Large intestine (tissue), 3 donors: Measurements from ENCODE around the gene QKI. TPM values are rescaled to one million over a fixed set of nuclear protein-coding genes. Genes with fewer than 3 reads are reported as not detected.
A peak's percentile ranks its signal among the peaks of the same experiment; 100 is the strongest.

Experiments
- DNase-seq, 2 donors: peaks; one replicate each; pipeline versions ENCODE4 v3.0.0 to v3.0.0-alpha.2; 2013
- H3K27ac ChIP-seq: one replicate; pipeline ENCODE4 v1.5.1; 2013; ENCODE audit warnings: low read length
- H3K27me3 ChIP-seq: 2 replicates; pipeline ENCODE4 v1.6.1; 2013; ENCODE audit warnings: low read length; ENCODE audit not compliant: control insufficient read depth, insufficient read depth
- H3K36me3 ChIP-seq: 2 replicates; pipeline ENCODE4 v1.6.1; 2013; ENCODE audit warnings: low read length; ENCODE audit not compliant: control insufficient read depth, insufficient read depth
- H3K4me1 ChIP-seq: one replicate; pipeline ENCODE4 v1.6.1; 2013; ENCODE audit warnings: low read length; ENCODE audit not compliant: control insufficient read depth, insufficient read depth
- H3K4me3 ChIP-seq: one replicate; pipeline ENCODE4 v1.5.1; 2013; ENCODE audit warnings: low read length
- H3K9me3 ChIP-seq: one replicate; pipeline ENCODE4 v1.6.1; 2013; ENCODE audit warnings: mild to moderate bottlenecking, low read depth, low read length, moderate library complexity; ENCODE audit not compliant: control insufficient read depth
- WGBS: methylation state at CpG from one replicate; pipeline ENCODE4 v1.1.5; 2013; ENCODE audit warnings: low lambda C conversion rate; ENCODE audit not compliant: insufficient coverage; 5-methylcytosine and 5-hydroxymethylcytosine counted together
- polyA plus RNA-seq: library from polyadenylated mRNA; unstranded; fragments of 120-200 nt; gene quantifications from one replicate; pipeline ENCODE4 v1.2.1, GENCODE V29; 2013

The QKI gene
- polyA plus RNA-seq, 1 donor, result 30.2 TPM

GRCh38 chr6:163400509-163400908 is 14.0 kb upstream of the QKI start:
- DNase-seq, result no peak
- peaks cover 50% of the 10 kb centered on the region for H3K27me3 ChIP-seq
- H3K9me3 ChIP-seq, result no peaks in the 10 kb centered on the region
- H3K36me3 ChIP-seq, result no peaks in the 10 kb centered on the region
- H3K27ac ChIP-seq, result no peak overlapping the region
- 80% methylated on average over 1 of the region's 2 CpGs for WGBS
- no peak overlapping the region for H3K4me3 ChIP-seq
- peaks cover 2% of the 10 kb centered on the region for H3K4me1 ChIP-seq

- WGBS, result no CpG with 5 or more reads among the region's 14 CpGs
- H3K9me3 ChIP-seq, result no peaks in the 10 kb centered on the region
- no peak overlapping the region for H3K27ac ChIP-seq
- peaks cover 54% of the 10 kb centered on the region for H3K27me3 ChIP-seq
- H3K36me3 ChIP-seq, result no peaks in the 10 kb centered on the region
- DNase-seq, result no peak
- no peak overlapping the region for H3K4me3 ChIP-seq
- peaks cover 5% of the 10 kb centered on the region for H3K4me1 ChIP-seq
Measured at GRCh38 chr6:163401039-163401885, 13.3 kb upstream of the QKI start.

GRCh38 chr6:163402616-163403015 is 11.9 kb upstream of the QKI start:
- no peak overlapping the region for H3K4me3 ChIP-seq
- H3K27ac ChIP-seq, result no peak overlapping the region
- no peaks in the 10 kb centered on the region for H3K9me3 ChIP-seq
- H3K36me3 ChIP-seq, result no peaks in the 10 kb centered on the region
- H3K27me3 ChIP-seq, result peaks cover 45% of the 10 kb centered on the region
- 83% methylated on average over 1 of the region's 7 CpGs for WGBS
- no peak for DNase-seq
- peaks cover 5% of the 10 kb centered on the region for H3K4me1 ChIP-seq

DNA sequence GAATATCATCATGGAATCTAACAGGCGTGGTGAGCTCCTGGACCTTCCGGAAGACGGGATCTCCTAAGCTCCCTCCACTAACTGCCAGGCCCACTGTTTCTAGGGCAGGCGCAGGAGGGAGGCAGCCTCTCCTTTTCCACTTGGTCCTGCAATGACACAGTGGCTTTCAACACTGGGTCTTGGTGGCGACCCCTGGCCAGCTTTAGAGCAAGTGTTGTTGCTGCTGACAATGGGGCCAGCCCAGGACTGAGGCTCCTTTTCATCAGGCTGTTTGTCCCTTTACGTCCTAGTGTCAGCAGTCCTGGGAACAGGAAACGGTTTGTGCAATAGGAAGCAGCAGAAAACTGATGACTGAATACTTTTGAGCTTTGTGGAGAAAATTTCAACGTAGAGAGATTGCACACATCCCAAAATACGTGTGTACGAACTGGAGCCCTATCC is 9.7 kb upstream of the QKI start:
- no peak overlapping the region for H3K27ac ChIP-seq
- no peak overlapping the region for H3K4me3 ChIP-seq
- peaks cover 5% of the 10 kb centered on the region for H3K4me1 ChIP-seq
- 60% methylated on average over 1 of the region's 10 CpGs for WGBS
- H3K9me3 ChIP-seq, result no peaks in the 10 kb centered on the region
- no peaks in the 10 kb centered on the region for H3K36me3 ChIP-seq
- H3K27me3 ChIP-seq, result peaks cover 41% of the 10 kb centered on the region
- DNase-seq, result no peak

DNA sequence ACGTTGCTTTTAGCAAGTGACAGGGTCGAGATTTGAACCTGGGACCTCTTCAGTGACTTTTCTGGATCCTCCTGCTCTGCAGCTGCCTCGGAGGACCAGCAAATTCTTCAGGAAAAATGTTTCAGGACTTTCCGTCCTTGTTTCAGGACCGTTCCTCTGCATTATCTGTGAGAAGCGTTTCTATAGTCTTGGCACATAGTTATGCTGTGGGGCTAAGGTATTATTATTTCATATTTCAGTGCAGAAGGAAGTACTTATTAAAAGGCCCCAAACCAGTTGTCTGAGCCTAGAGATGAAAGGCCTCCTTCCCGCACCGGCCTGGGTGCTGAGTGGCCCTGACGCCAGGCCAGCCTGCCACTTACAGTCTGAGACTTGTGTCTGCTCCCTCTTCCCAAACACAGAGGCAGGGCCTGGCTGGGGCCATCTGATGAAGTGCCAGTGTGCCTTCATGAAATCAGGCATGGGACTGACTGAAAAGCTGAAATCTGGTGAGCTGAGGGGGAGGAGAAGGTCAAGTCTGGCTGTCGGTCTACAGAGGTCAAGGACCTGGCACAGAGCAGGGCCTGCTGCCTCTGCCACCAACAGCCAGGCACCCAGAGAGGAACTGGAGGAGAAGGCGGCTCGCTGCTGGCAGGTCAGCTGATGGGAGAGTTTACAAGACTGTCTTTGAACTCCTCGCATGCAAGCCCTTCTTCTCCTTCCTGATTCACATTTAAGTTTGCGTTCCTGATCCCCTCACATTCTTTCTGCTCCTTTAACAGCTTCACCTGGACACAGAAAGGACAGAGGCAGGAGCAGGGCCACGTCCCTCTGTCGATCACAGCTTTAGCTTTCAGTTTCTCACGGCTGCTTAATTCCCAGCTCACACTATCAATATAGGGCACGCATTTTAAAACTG is 8.9 kb upstream of the QKI start:
- WGBS, result 40% methylated on average over 2 of the region's 18 CpGs
- Histone ChIP-seq H3K27ac (peak overlapping the region; percentile 58), H3K9me3 (no peaks in the 10 kb centered on the region), H3K27me3 (peaks cover 40% of the 10 kb centered on the region), H3K36me3 (no peaks in the 10 kb centered on the region), H3K4me3 (peak overlapping the region; percentile 4), H3K4me1 (peaks cover 5% of the 10 kb centered on the region)
- DNase-seq, result no peak

GRCh38 chr6:163406366-163406765 is 8.2 kb upstream of the QKI start:
- no peak for DNase-seq
- Histone ChIP-seq H3K4me1 (peaks cover 5% of the 10 kb centered on the region), H3K27me3 (peaks cover 44% of the 10 kb centered on the region), H3K4me3 (no peak overlapping the region), H3K9me3 (no peaks in the 10 kb centered on the region), H3K36me3 (no peaks in the 10 kb centered on the region), H3K27ac (peak overlapping the region; percentile 58)
- no CpG with 5 or more reads among the region's 1 CpG for WGBS

DNA sequence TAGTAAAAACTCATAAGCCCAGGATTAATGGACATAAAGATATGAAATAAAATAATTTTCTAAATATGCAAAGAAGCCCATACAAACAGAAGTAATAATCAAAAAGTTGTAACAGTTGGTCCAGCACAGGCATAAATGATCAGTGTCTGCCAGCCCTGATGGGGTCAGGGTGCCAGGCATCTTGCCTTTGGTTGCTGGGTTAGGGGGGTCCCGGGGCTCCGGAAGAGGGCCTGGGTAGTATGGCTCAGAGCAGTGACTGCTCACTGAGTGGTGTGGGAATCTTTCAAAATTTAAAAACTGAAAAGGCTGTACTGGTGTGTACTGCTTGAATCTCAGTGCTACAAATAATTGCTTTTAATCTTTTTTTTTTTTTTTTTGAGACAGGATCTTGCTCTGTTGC is 7.7 kb upstream of the QKI start:
- Histone ChIP-seq H3K36me3 (no peaks in the 10 kb centered on the region), H3K27me3 (peaks cover 48% of the 10 kb centered on the region), H3K9me3 (no peaks in the 10 kb centered on the region), H3K4me1 (peaks cover 5% of the 10 kb centered on the region), H3K4me3 (no peak overlapping the region), H3K27ac (no peak overlapping the region)
- no peak for DNase-seq
- no CpG with 5 or more reads among the region's 2 CpGs for WGBS

DNA sequence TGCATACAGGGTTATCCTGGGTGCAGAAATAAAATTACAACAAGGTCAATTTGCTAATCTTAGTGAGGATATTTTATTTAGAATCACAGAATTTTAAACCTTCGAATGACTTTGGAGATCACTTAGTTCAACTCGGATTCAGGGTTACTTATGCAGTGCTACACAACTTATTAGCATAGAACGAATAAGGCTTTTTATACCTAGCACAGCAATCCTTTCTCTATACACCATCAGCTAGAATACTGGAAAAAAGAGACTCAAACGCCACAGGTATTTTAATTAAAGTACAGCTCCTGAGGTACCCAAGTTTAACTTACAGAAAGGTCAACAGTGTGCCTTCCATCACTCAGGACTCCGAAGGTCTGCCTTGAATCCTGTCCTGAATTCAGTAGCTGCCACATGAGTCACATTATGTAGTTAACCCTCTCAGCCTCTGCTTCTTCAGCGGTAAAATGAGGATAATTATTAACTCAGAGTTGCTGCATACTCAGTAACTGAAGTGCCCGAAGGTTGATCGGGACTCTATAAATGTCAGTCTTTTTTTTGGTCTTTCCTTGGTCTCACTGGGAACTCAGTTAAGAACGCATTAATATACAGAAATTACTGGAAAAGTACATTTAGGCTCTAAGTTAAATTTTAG is 6.0 kb upstream of the QKI start:
- H3K4me3 ChIP-seq, result no peak overlapping the region
- DNase-seq, result no peak
- H3K36me3 ChIP-seq, result no peaks in the 10 kb centered on the region
- H3K4me1 ChIP-seq, result peaks cover 5% of the 10 kb centered on the region
- peaks cover 60% of the 10 kb centered on the region for H3K27me3 ChIP-seq
- WGBS, result 83% methylated on average over 1 of the region's 9 CpGs
- H3K27ac ChIP-seq, result no peak overlapping the region
- no peaks in the 10 kb centered on the region for H3K9me3 ChIP-seq

DNA sequence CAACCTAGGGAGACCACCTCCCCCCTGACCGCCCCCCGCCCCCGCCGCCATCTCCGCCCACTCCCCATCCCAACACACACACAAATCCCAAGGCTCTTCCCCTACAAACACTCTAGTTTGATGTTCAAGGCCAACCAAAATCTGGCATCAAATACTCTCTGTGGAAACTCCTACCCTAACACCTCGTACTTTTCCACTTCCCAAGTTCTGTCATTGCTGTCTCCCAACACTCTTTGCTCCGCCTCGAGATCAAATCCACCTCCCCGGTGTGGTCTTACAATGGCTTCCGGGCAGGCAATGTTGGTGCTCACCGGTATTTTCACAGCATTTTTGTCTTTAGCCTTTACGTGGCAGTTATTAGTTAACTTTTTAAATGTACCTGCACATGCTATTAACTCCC is 4.8 kb upstream of the QKI start:
- Histone ChIP-seq H3K4me1 (peaks cover 5% of the 10 kb centered on the region), H3K27me3 (peaks cover 52% of the 10 kb centered on the region), H3K27ac (no peak overlapping the region), H3K4me3 (no peak overlapping the region), H3K36me3 (no peaks in the 10 kb centered on the region), H3K9me3 (no peaks in the 10 kb centered on the region)
- no peak for DNase-seq
- WGBS, result 75% methylated on average over 5 of the region's 12 CpGs

GRCh38 chr6:163412341-163412740 is 2.2 kb upstream of the QKI start:
- WGBS, result 50% methylated on average over 1 of the region's 1 CpG
- no peaks in the 10 kb centered on the region for H3K4me1 ChIP-seq
- DNase-seq, result no peak
- H3K9me3 ChIP-seq, result peaks cover 2% of the 10 kb centered on the region
- H3K27ac ChIP-seq, result peak overlapping the region; percentile 64
- H3K27me3 ChIP-seq, result peaks cover 55% of the 10 kb centered on the region
- no peaks in the 10 kb centered on the region for H3K36me3 ChIP-seq
- H3K4me3 ChIP-seq, result no peak overlapping the region
